CD14-positive monocyte (primary cell): ENCODE measurements around the gene DTNB. TPM values are rescaled to one million over a fixed set of nuclear protein-coding genes. Genes with fewer than 3 reads are reported as not detected.

Experiments used
- DNase-seq, 3 donors: peaks; one replicate each; pipeline ENCODE4 v3.0.0-alpha.2; 2011 to 2022
- H2AFZ ChIP-seq: 2 replicates; pipeline ENCODE4 v1.6.0; 2012; ENCODE audit warnings: mild to moderate bottlenecking, low read depth, low read length, inconsistent platforms; ENCODE audit not compliant: insufficient read depth, poor library complexity, severe bottlenecking
- H3K27ac ChIP-seq, 2 donors: 1 replicate in 1 of 2; 2 replicates in 1 of 2; pipeline ENCODE4 v1.5.1; 2012 to 2013; ENCODE audit warnings: low read length in 2 of 2, control low read depth in 1 of 2, inconsistent platforms in 1 of 2, low read depth in 1 of 2, mild to moderate bottlenecking in 1 of 2
- H3K27me3 ChIP-seq, 2 donors: one replicate each; pipeline versions ENCODE4 v1.6.0 to v1.6.1; 2011 to 2013; ENCODE audit warnings: low read length in 2 of 2; ENCODE audit not compliant: control insufficient read depth in 2 of 2, insufficient read depth in 2 of 2
- H3K36me3 ChIP-seq, 2 donors: replicated peaks in 1 of 2; 1 replicate in 1 of 2; 2 replicates in 1 of 2; pipeline versions ENCODE4 v1.5.1 to v1.6.1; 2012 to 2013; ENCODE audit warnings: low read length in 2 of 2, control low read depth in 1 of 2, inconsistent platforms in 1 of 2, mild to moderate bottlenecking in 1 of 2; ENCODE audit not compliant: insufficient read depth in 2 of 2, control insufficient read depth in 1 of 2
- H3K4me1 ChIP-seq, 2 donors: 1 replicate in 1 of 2; 2 replicates in 1 of 2; pipeline versions ENCODE4 v1.5.1 to v1.6.1; 2012 to 2013; ENCODE audit warnings: low read length in 2 of 2, control low read depth in 1 of 2, inconsistent platforms in 1 of 2, mild to moderate bottlenecking in 1 of 2, moderate library complexity in 1 of 2; ENCODE audit not compliant: insufficient read depth in 2 of 2, control insufficient read depth in 1 of 2
- H3K4me2 ChIP-seq: replicated peaks from 2 replicates; pipeline ENCODE3; 2012; ENCODE audit warnings: low read length, moderate library complexity, mild to moderate bottlenecking; ENCODE audit not compliant: poor library complexity, severe bottlenecking; ENCODE audit errors: extremely low read depth
- H3K4me3 ChIP-seq, 3 experiments: fragments of 200-600 bp in 1 of 3; sonication (generic) in 1 of 3; replicated peaks in 1 of 3; 1 replicate in 2 of 3; 2 replicates in 1 of 3; pipeline ENCODE4 v1.5.1; 2011 to 2013; ENCODE audit warnings: low read length in 3 of 3, mild to moderate bottlenecking in 3 of 3, control low read depth in 2 of 3, low read depth in 2 of 3, inconsistent platforms in 1 of 3, moderate library complexity in 1 of 3
- H3K79me2 ChIP-seq: 2 replicates; pipeline ENCODE4 v1.6.0; 2012; ENCODE audit warnings: mild to moderate bottlenecking, control low read depth, inconsistent platforms, low read length, moderate library complexity; ENCODE audit not compliant: insufficient read depth
- H3K9ac ChIP-seq: 2 replicates; pipeline ENCODE4 v1.6.0; 2017; ENCODE audit warnings: low read length, mild to moderate bottlenecking; ENCODE audit not compliant: insufficient read depth, poor library complexity, severe bottlenecking
- H3K9me3 ChIP-seq, 2 donors: replicated peaks in 1 of 2; 1 replicate in 1 of 2; 2 replicates in 1 of 2; pipeline versions ENCODE4 v1.5.1 to v1.6.1; 2012 to 2013; ENCODE audit warnings: low read length in 2 of 2, control low read depth in 1 of 2; ENCODE audit not compliant: control insufficient read depth in 1 of 2, insufficient read depth in 1 of 2
- H4K20me1 ChIP-seq: 2 replicates; pipeline ENCODE4 v1.6.0; 2012; ENCODE audit warnings: mild to moderate bottlenecking, low read length, control low read depth, moderate library complexity; ENCODE audit not compliant: insufficient read depth
- H3K27ac Mint-ChIP-seq, 7 donors: one replicate each; pipeline ENCODE4 v1.8.0; 2020; ENCODE audit warnings: mild to moderate bottlenecking in 7 of 7, mixed read lengths in 7 of 7, moderate library complexity in 6 of 7, inconsistent platforms in 2 of 7
- H3K27me3 Mint-ChIP-seq, 3 donors: one replicate each; pipeline ENCODE4 v1.8.0; 2021 to 2022; ENCODE audit warnings: low read depth in 3 of 3, mild to moderate bottlenecking in 3 of 3, mixed read lengths in 3 of 3, moderate library complexity in 3 of 3, inconsistent platforms in 1 of 3
- H3K36me3 Mint-ChIP-seq, 2 donors: one replicate each; pipeline ENCODE4 v1.8.0; 2020; ENCODE audit warnings: mixed read lengths in 2 of 2, inconsistent platforms in 1 of 2, mild to moderate bottlenecking in 1 of 2
- H3K4me1 Mint-ChIP-seq: one replicate; pipeline ENCODE4 v1.8.0; 2020; ENCODE audit warnings: mild to moderate bottlenecking, mixed read lengths
- H3K4me3 Mint-ChIP-seq, 2 donors: one replicate each; pipeline ENCODE4 v1.8.0; 2020; ENCODE audit warnings: mild to moderate bottlenecking in 2 of 2, mixed read lengths in 2 of 2, moderate library complexity in 1 of 2
- H3K9me3 Mint-ChIP-seq, 7 donors: one replicate each; pipeline ENCODE4 v1.8.0; 2020 to 2022; ENCODE audit warnings: mixed read lengths in 7 of 7, mild to moderate bottlenecking in 6 of 7, moderate library complexity in 6 of 7, inconsistent platforms in 2 of 7
- WGBS: methylation state at CpG from one replicate; pipeline ENCODE4 v1.1.5; 2013; ENCODE audit warnings: missing lambda C conversion rate; ENCODE audit not compliant: insufficient coverage; 5-methylcytosine and 5-hydroxymethylcytosine counted together
- intact Hi-C, 2 donors: fragments of 100-400 bp; cut with micrococcal nuclease; formaldehyde crosslinking; loops; one replicate each; pipeline versions ENCODE4 v1.15.0 to v1.15.1; 2023
- polyA plus RNA-seq, 3 donors: library from polyadenylated mRNA; depleted of rRNA in 1 of 3; unstranded in 2 of 3; stranded (reverse) in 1 of 3; fragments of 300-500 nt in 2 of 3; fragments of >200 nt in 1 of 3; fragmentation: Illumina TruSeq in 2 of 3; gene quantifications; 1 replicate in 2 of 3; 2 replicates in 1 of 3; pipeline ENCODE4 v1.2.3, GENCODE V29; 2012 to 2021
- TF ChIP-seq, protein P1 (sequence below): fragments of 200-600 bp; IDR thresholded peaks from one replicate; pipeline ENCODE4 v1.8.0; 2022; ENCODE audit warnings: antibody characterized with exemption, mild to moderate bottlenecking

DTNB gene
- polyA plus RNA-seq, 3 donors: 3.0 to 4.2 (median 3.3) TPM

DNA sequence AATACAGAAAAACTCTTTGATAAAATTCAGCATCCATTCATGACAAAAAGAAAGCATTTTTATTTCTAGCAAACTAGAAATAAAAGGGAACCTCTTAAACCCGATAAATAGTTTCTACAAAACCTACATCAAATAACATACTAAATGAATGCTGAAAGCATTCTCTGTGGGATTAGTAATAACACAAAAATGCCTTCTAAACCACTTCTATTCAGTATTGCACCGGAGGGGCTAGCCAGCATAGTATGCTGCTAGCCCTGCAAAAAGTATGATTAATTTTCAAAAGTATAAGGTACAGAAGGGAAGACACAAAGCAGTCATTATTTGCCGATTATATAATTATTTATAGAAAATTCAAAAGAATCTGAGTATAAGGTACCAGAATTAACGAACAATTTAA, 145.2 kb downstream of the DTNB start:
- no peaks in the 10 kb centered on the region for H4K20me1 ChIP-seq
- no peak overlapping the region for H3K4me3 Mint-ChIP-seq
- H3K36me3 Mint-ChIP-seq: peaks cover 2 to 7% of the 10 kb centered on the region in 2 donors
- H3K9me3 Mint-ChIP-seq: no peaks in the 10 kb centered on the region
- no peaks in the 10 kb centered on the region for H3K4me1 ChIP-seq
- TF ChIP-seq, protein P1, sequence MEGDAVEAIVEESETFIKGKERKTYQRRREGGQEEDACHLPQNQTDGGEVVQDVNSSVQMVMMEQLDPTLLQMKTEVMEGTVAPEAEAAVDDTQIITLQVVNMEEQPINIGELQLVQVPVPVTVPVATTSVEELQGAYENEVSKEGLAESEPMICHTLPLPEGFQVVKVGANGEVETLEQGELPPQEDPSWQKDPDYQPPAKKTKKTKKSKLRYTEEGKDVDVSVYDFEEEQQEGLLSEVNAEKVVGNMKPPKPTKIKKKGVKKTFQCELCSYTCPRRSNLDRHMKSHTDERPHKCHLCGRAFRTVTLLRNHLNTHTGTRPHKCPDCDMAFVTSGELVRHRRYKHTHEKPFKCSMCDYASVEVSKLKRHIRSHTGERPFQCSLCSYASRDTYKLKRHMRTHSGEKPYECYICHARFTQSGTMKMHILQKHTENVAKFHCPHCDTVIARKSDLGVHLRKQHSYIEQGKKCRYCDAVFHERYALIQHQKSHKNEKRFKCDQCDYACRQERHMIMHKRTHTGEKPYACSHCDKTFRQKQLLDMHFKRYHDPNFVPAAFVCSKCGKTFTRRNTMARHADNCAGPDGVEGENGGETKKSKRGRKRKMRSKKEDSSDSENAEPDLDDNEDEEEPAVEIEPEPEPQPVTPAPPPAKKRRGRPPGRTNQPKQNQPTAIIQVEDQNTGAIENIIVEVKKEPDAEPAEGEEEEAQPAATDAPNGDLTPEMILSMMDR: no peak
- H3K27ac ChIP-seq: no peak overlapping the region
- no peaks in the 10 kb centered on the region for H3K27me3 Mint-ChIP-seq
- H3K27ac Mint-ChIP-seq: no peak overlapping the region
- H3K4me2 ChIP-seq: no peak overlapping the region
- no peaks in the 10 kb centered on the region for H3K27me3 ChIP-seq
- H2AFZ ChIP-seq: no peak overlapping the region
- H3K9me3 ChIP-seq: no peaks in the 10 kb centered on the region
- WGBS: no CpG with 5 or more reads among the region's 4 CpGs
- no peak for DNase-seq
- no peaks in the 10 kb centered on the region for H3K79me2 ChIP-seq
- no peaks in the 10 kb centered on the region for H3K4me1 Mint-ChIP-seq
- no peak overlapping the region for H3K4me3 ChIP-seq
- intact Hi-C loops: no loop called here
- H3K36me3 ChIP-seq: no peaks in the 10 kb centered on the region
- no peak overlapping the region for H3K9ac ChIP-seq

DNA sequence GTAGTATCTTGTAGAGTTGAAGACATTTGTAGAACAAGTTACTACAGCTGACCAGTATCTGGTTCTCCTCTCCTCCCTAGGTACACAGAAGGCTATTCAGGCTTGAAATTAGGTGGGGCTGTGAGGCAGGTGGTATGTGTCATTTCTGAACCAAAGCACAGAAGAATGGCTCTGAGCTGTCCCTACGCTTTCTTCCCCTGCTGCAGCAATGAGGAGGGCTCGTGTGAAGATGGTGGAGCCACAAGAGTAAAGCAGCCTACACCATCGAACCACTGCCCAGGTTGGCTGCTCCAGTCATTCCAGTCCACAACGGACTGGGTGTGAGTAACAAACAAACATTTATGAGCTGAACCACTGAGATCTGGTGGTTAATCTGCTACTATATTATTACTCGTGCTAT, 148.9 kb downstream of the DTNB start:
- Histone ChIP-seq H3K4me3 (no peak overlapping the region), H4K20me1 (no peaks in the 10 kb centered on the region), H3K4me1 (peaks cover 8 to 10% of the 10 kb centered on the region in 2 donors), H3K9me3 (no peaks in the 10 kb centered on the region), H3K27me3 (no peaks in the 10 kb centered on the region), H3K36me3 (no peaks in the 10 kb centered on the region), H3K4me2 (no peak overlapping the region), H3K27ac (no peak overlapping the region), H3K9ac (no peak overlapping the region), H2AFZ (no peak overlapping the region), H3K79me2 (no peaks in the 10 kb centered on the region)
- Mint-ChIP-seq H3K27me3 (no peaks in the 10 kb centered on the region), H3K27ac (no peak overlapping the region), H3K36me3 (peaks cover 2 to 7% of the 10 kb centered on the region in 2 donors), H3K4me1 (peaks cover 9% of the 10 kb centered on the region), H3K4me3 (no peak overlapping the region), H3K9me3 (no peaks in the 10 kb centered on the region)
- intact Hi-C loops: no loop called here
- TF ChIP-seq, protein P1: no peak
- WGBS: 93% methylated on average over 4 of the region's 5 CpGs
- DNase-seq: no peak
